Measurements from ENCODE around the gene LNX2. TPM values are rescaled to one million over a fixed set of nuclear protein-coding genes. Genes with fewer than 3 reads are reported as not detected.

The LNX2 gene
- total and polyA plus RNA-seq, 12 donors, result 2.9 to 26.5 (median 16.6) TPM

GRCh38 chr13:27619093-27619727 lies 1.1 kb downstream of the LNX2 start:
- Histone ChIP-seq H3K27ac (peak overlapping the region in 3 of 5 donors; percentile 85 to 98 (median 95)), H3K4me3 (peak overlapping the region in 2 of 4 donors; percentile 76 to 80), H3K36me3 (replicated peaks in 1 of 2) (no peaks in the 10 kb centered on the region), H3K27me3 (no peaks in the 10 kb centered on the region), H3K9me3 (replicated peaks in 1 of 3) (no peaks in the 10 kb centered on the region), H3K4me1 (replicated peaks in 1 of 2) (peaks cover 13 to 38% of the 10 kb centered on the region in 2 donors)
- DNase-seq, result no peak
- WGBS, 4 donors, result 19 to 26% (median 23%) methylated on average over 10 of the region's 10 CpGs
- TF ChIP-seq POLR2A (IDR thresholded peaks at IDR 0.05), result peak in 1 of 2 donors; percentile 30
- no peak for TF ChIP-seq CTCF (IDR thresholded peaks at IDR 0.05)
- intact Hi-C loops (cut with DNase I), result loop anchor here in 1 of 2 donors (5.0 kb wide), 1 partner anchor 82 kb away; no protein-coding TSS in a partner anchor

- Histone ChIP-seq H3K27ac (no peak overlapping the region), H3K36me3 (replicated peaks in 1 of 2) (no peaks in the 10 kb centered on the region), H3K4me1 (replicated peaks in 1 of 2) (peaks cover 9 to 25% of the 10 kb centered on the region in 2 donors), H3K9me3 (replicated peaks in 1 of 3) (no peaks in the 10 kb centered on the region), H3K27me3 (no peaks in the 10 kb centered on the region), H3K4me3 (no peak overlapping the region)
- no peak for TF ChIP-seq POLR2A (IDR thresholded peaks at IDR 0.05)
- TF ChIP-seq CTCF (IDR thresholded peaks at IDR 0.05), result no peak
- no peak for DNase-seq
- intact Hi-C loops (cut with DNase I), result loop anchor here in 1 of 2 donors (5.0 kb wide), 1 partner anchor 81 kb away; no protein-coding TSS in a partner anchor
- WGBS, 4 donors, result 89 to 96% (median 94%) methylated on average over 3 of the region's 3 CpGs
Measured at GRCh38 chr13:27617881-27618321, 2.4 kb downstream of the LNX2 start.

GRCh38 chr13:27613628-27614027 lies 6.7 kb downstream of the LNX2 start:
- Histone ChIP-seq H3K27ac (no peak overlapping the region), H3K27me3 (no peaks in the 10 kb centered on the region), H3K9me3 (replicated peaks in 1 of 3) (no peaks in the 10 kb centered on the region), H3K36me3 (replicated peaks in 1 of 2) (no peaks in the 10 kb centered on the region), H3K4me1 (replicated peaks in 1 of 2) (peaks cover 9 to 23% of the 10 kb centered on the region in 2 donors), H3K4me3 (no peak overlapping the region)
- TF ChIP-seq CTCF (IDR thresholded peaks at IDR 0.05), result no peak
- TF ChIP-seq POLR2A (IDR thresholded peaks at IDR 0.05), result no peak
- intact Hi-C loops (cut with DNase I), result no loop called here
- WGBS, 4 donors, result 50 to 66% (median 56%) methylated on average over 7 of the region's 7 CpGs
- DNase-seq, result no peak

- 34 to 38% (median 36%) methylated on average over 4 of the region's 4 CpGs for WGBS, 4 donors
- DNase-seq, result peak in 6 of 7 donors; percentile 20 to 69 (median 52)
- H3K9me3 ChIP-seq (replicated peaks in 1 of 3), result peaks cover 0 to 5% (median 0%) of the 10 kb centered on the region in 3 donors
- peak in 1 of 2 donors; percentile 38 for TF ChIP-seq POLR2A (IDR thresholded peaks at IDR 0.05)
- TF ChIP-seq CTCF (IDR thresholded peaks at IDR 0.05), result no peak
- H3K4me3 ChIP-seq, result no peak overlapping the region
- intact Hi-C loops (cut with DNase I), result no loop called here
- H3K4me1 ChIP-seq (replicated peaks in 1 of 2), result peaks cover 24 to 48% of the 10 kb centered on the region in 2 donors
- H3K27me3 ChIP-seq, result no peaks in the 10 kb centered on the region
- H3K27ac ChIP-seq, result peak overlapping the region; percentile 24 to 61 (median 29)
- H3K36me3 ChIP-seq (replicated peaks in 1 of 2), result no peaks in the 10 kb centered on the region
Measured at GRCh38 chr13:27607125-27607524, 13.2 kb downstream of the LNX2 start.

All from adrenal gland (tissue), 12 donors.